Measurements from ENCODE around the gene LSAMP. TPM values are rescaled to one million over a fixed set of nuclear protein-coding genes. Genes with fewer than 3 reads are reported as not detected.

LSAMP gene
- total and polyA plus RNA-seq, 2 of the 13 experiments (the other 11 are each of a cell fraction or from before 2014, with no cell fraction given), result not detected

DNA sequence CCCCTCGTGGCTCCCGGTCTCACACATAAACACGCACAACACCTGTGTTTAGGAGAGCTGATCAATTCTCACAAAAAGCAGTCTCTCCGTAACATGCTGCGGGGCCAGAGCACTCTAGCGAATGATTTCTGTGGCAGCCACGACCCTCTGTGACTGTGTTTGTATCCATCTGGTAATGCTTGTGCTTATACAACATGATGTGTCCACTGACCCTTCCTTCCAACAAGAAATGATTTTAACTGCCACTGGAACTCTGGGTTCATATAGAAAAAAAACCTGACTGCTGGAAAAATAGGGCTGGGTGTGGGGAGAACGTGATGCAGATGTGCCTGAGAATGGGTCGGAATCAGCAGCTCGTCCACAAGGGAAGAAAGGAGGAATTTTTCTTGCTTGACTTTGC, 411.8 kb downstream of the LSAMP start:
- POLR2A ChIA-PET, result no interaction called here
- no peaks in the 10 kb centered on the region for H3K79me2 ChIP-seq (ENCODE audit: insufficient read depth, low read length)
- BruUV-seq (replicated peaks), result no TSS peak
- H3K27me3 ChIP-seq (ENCODE audit: control insufficient read depth in 1 of 2, insufficient read depth in 2 of 2, low read length in 2 of 2), result no peaks in the 10 kb centered on the region
- H3K9me3 ChIP-seq (ENCODE audit: low read length), result no peaks in the 10 kb centered on the region
- H3K4me1 ChIP-seq (ENCODE audit: insufficient read depth, low read length), result no peaks in the 10 kb centered on the region
- FAIRE-seq (no peak), ATAC-seq (no peak), DNase-seq (ENCODE audit: low spot score) (no peak)
- CTCF ChIA-PET (ENCODE audit: low intra/inter-chr PET ratio, low total read pairs), result no interaction called here
- H2AFZ ChIP-seq (ENCODE audit: low read length), result no peak overlapping the region
- WGBS (ENCODE audit: low lambda C conversion rate), result 28% methylated on average over 10 of the region's 10 CpGs
- in situ Hi-C loops (cut with HindIII; ENCODE audit: extremely low pct_ligation_motif_present, low pct_unique_long_range_greater_than_20kb) (no loop called here), intact Hi-C loops (cut with micrococcal nuclease; ENCODE audit: unreplicated experiment) (no loop called here)
- H3K9ac ChIP-seq (ENCODE audit: insufficient read depth, low read depth, low read length), result no peak overlapping the region
- H3K4me3 ChIP-seq (replicated peaks in 1 of 3; ENCODE audit: insufficient read depth in 1 of 3, low read depth in 2 of 3, low read length in 3 of 3), result no peak overlapping the region
- H3K27ac ChIP-seq (ENCODE audit: extremely low read length, insufficient read depth, low read length), result no peak overlapping the region
- no peaks in the 10 kb centered on the region for H4K20me1 ChIP-seq (ENCODE audit: insufficient read depth, low read length)
- no peaks in the 10 kb centered on the region for H3K36me3 ChIP-seq (replicated peaks in 1 of 2; ENCODE audit: control insufficient read depth in 1 of 2, insufficient read depth in 2 of 2, low read length in 2 of 2)
- H3K4me2 ChIP-seq (ENCODE audit: low read depth, low read length), result no peak overlapping the region
- TF ChIP-seq MAFG (CRISPR knock-in tag; IDR thresholded peaks at IDR 0.05) (no peak), SP1 (IDR thresholded peaks at IDR 0.05) (no peak), SP1 (CRISPR knock-in tag; IDR thresholded peaks at IDR 0.05) (no peak), ZFP37 (CRISPR knock-in tag; IDR thresholded peaks at IDR 0.05; ENCODE audit: borderline replicate concordance) (no peak), ZBTB49 (CRISPR knock-in tag; IDR thresholded peaks at IDR 0.05; ENCODE audit: borderline replicate concordance) (no peak), GABPA (IDR thresholded peaks at IDR 0.05; ENCODE audit: low read depth, low read length) (no peak), GABPA (CRISPR knock-in tag; IDR thresholded peaks at IDR 0.05; ENCODE audit: low read depth) (no peak), ZNF496 (CRISPR knock-in tag; IDR thresholded peaks at IDR 0.05; ENCODE audit: insufficient replicate concordance) (no peak), YY1 (IDR thresholded peaks at IDR 0.05; ENCODE audit: insufficient read depth, insufficient replicate concordance, low read depth, low read length) (no peak), ZEB1 (IDR thresholded peaks at IDR 0.05; ENCODE audit: insufficient replicate concordance, low read depth) (no peak), UBTF (CRISPR knock-in tag; IDR thresholded peaks at IDR 0.05) (no peak), ZNF775 (CRISPR knock-in tag; IDR thresholded peaks at IDR 0.05; ENCODE audit: borderline replicate concordance) (no peak), ZSCAN9 (CRISPR knock-in tag; IDR thresholded peaks at IDR 0.05; ENCODE audit: borderline replicate concordance) (no peak), ZNF101 (CRISPR knock-in tag; IDR thresholded peaks at IDR 0.05; ENCODE audit: borderline replicate concordance, low read depth) (no peak), ZNF552 (CRISPR knock-in tag; IDR thresholded peaks at IDR 0.05; ENCODE audit: borderline replicate concordance) (no peak), PAWR (CRISPR knock-in tag; IDR thresholded peaks at IDR 0.05; ENCODE audit: borderline replicate concordance) (no peak), FOXP1 (IDR thresholded peaks at IDR 0.05) (no peak), FOXP1 (CRISPR knock-in tag; IDR thresholded peaks at IDR 0.05) (no peak), ZNF878 (CRISPR knock-in tag; IDR thresholded peaks at IDR 0.05) (no peak), IRF9 (CRISPR knock-in tag; IDR thresholded peaks at IDR 0.05; ENCODE audit: borderline replicate concordance) (no peak), DBP (CRISPR knock-in tag; IDR thresholded peaks at IDR 0.05; ENCODE audit: not compliant biosample characterization) (no peak)

Measured in HepG2 (cell line).